Measurements from ENCODE around the gene BMPR1A. TPM values are rescaled to one million over a fixed set of nuclear protein-coding genes. Genes with fewer than 3 reads are reported as not detected.

Gene BMPR1A
- polyA plus RNA-seq, 1 donor (not counting 4 experiments of a cell fraction or from before 2014, with no cell fraction given), result 22.2 TPM

- TF ChIP-seq EZH2 (IDR thresholded peaks at IDR 0.05; ENCODE audit: low read length) (no peak), CTCF (optimal IDR thresholded peaks at IDR 0.05 in 1 of 3, IDR thresholded peaks at IDR 0.05 in 1 of 3, conservative IDR thresholded peaks at IDR 0.05 in 1 of 3; ENCODE audit: extremely low read depth in 1 of 3, insufficient read depth in 2 of 3, low read length in 3 of 3) (no peak)
- Histone ChIP-seq H3K79me2 (ENCODE audit: control insufficient read depth, insufficient read depth, low read length) (no peaks in the 10 kb centered on the region), H3K9me3 (ENCODE audit: control insufficient read depth, low read depth, low read length) (no peaks in the 10 kb centered on the region), H3K4me2 (ENCODE audit: control insufficient read depth, extremely low read depth, insufficient read depth, low read depth, low read length) (no peak overlapping the region), H3K36me3 (ENCODE audit: control insufficient read depth in 2 of 2, extremely low read depth in 1 of 2, insufficient read depth in 2 of 2, low read length in 2 of 2) (peaks cover 0 to 5% of the 10 kb centered on the region in 2 experiments), H3K4me1 (ENCODE audit: control insufficient read depth, extremely low read depth, insufficient read depth, low read length) (no peaks in the 10 kb centered on the region), H3K9ac (ENCODE audit: control insufficient read depth, extremely low read depth, insufficient read depth, low read length) (no peak overlapping the region), H4K20me1 (ENCODE audit: control insufficient read depth, extremely low read depth, insufficient read depth, low read length) (no peaks in the 10 kb centered on the region), H3K27ac (ENCODE audit: control insufficient read depth, insufficient read depth, low read length) (no peak overlapping the region), H2AFZ (ENCODE audit: control insufficient read depth, low read length) (no peak overlapping the region), H3K9me1 (ENCODE audit: control insufficient read depth, extremely low read depth, insufficient read depth, low read length) (no peaks in the 10 kb centered on the region), H3K27me3 (ENCODE audit: control insufficient read depth, extremely low read depth, insufficient read depth, low read length) (no peaks in the 10 kb centered on the region), H3K4me3 (ENCODE audit: control insufficient read depth in 2 of 3, extremely low read depth in 1 of 3, insufficient read depth in 2 of 3, low read depth in 1 of 3, low read length in 3 of 3) (no peak overlapping the region)
- dilution Hi-C loops (cut with MboI; ENCODE audit: extremely low pct_ligation_motif_present, low sequenced_read_pairs), result no loop called here
- DNase-seq (ENCODE audit: low read depth, low spot score) (no peak), FAIRE-seq (no peak)
These were observed 188.5 kb downstream of the BMPR1A start for GRCh38 chr10:86944907-86945306.

DNA sequence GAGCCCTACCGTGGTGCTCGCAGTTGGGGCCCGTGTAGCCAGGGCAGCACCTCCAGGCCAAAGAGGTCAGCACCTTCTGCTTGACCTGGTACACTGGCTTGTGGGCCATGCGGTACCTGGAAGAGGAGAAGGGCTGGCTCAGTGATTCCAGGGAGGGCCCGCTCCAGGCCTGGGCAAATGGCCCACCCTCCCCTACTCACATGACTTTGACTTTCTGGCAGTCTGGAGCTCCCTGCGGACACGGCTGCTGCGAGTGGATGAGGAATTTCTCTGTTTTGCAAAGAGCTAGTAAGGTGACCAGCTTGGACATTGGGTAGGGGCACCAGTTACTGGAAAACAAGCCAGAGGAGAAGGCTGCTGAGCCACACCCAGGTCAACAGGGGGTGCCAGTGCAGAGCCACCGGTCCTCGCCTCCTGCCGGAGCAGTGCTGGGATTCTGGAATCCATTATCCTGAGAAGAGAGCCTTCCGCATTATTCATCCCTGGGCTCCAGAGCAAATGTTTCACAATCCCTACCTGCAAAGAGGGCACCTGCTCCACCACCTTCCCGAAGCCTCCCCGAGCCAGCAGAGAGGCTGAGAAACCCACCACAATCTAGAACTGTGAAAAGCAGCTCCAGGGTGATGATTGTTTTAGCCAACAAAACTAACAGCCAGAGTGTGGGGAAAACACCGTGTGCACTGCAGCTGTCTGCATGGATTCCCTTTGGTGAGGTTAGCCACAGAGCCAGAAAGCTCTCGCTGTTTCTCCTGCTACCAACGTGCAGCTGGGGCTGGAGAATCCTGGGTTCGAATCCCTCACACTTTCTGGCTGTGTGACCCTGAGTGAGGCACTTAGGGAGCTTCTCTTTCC lies 189.2 kb downstream of the BMPR1A start:
- no peak for DNase-seq (ENCODE audit: low read depth, low spot score)
- dilution Hi-C loops (cut with MboI; ENCODE audit: extremely low pct_ligation_motif_present, low sequenced_read_pairs), result no loop called here

More for the DNA sequence above, 189.2 kb downstream of the BMPR1A start:
- H2AFZ ChIP-seq (ENCODE audit: control insufficient read depth, low read length), result no peak overlapping the region
- H3K27me3 ChIP-seq (ENCODE audit: control insufficient read depth, extremely low read depth, insufficient read depth, low read length), result no peaks in the 10 kb centered on the region
- H3K9ac ChIP-seq (ENCODE audit: control insufficient read depth, extremely low read depth, insufficient read depth, low read length), result no peak overlapping the region
- H3K27ac ChIP-seq (ENCODE audit: control insufficient read depth, insufficient read depth, low read length), result no peak overlapping the region
- no peak for FAIRE-seq
- H3K9me3 ChIP-seq (ENCODE audit: control insufficient read depth, low read depth, low read length), result no peaks in the 10 kb centered on the region
- no peaks in the 10 kb centered on the region for H4K20me1 ChIP-seq (ENCODE audit: control insufficient read depth, extremely low read depth, insufficient read depth, low read length)
- H3K9me1 ChIP-seq (ENCODE audit: control insufficient read depth, extremely low read depth, insufficient read depth, low read length), result no peaks in the 10 kb centered on the region
- TF ChIP-seq EZH2 (IDR thresholded peaks at IDR 0.05; ENCODE audit: low read length) (no peak), CTCF (optimal IDR thresholded peaks at IDR 0.05 in 1 of 3, IDR thresholded peaks at IDR 0.05 in 1 of 3, conservative IDR thresholded peaks at IDR 0.05 in 1 of 3; ENCODE audit: extremely low read depth in 1 of 3, insufficient read depth in 2 of 3, low read length in 3 of 3) (peak in 1 of 3 experiments; percentile 18)
- H3K36me3 ChIP-seq (ENCODE audit: control insufficient read depth in 2 of 2, extremely low read depth in 1 of 2, insufficient read depth in 2 of 2, low read length in 2 of 2), result peaks cover 0 to 4% of the 10 kb centered on the region in 2 experiments
- H3K4me2 ChIP-seq (ENCODE audit: control insufficient read depth, extremely low read depth, insufficient read depth, low read depth, low read length), result no peak overlapping the region
- H3K4me3 ChIP-seq (ENCODE audit: control insufficient read depth in 2 of 3, extremely low read depth in 1 of 3, insufficient read depth in 2 of 3, low read depth in 1 of 3, low read length in 3 of 3), result no peak overlapping the region
- H3K79me2 ChIP-seq (ENCODE audit: control insufficient read depth, insufficient read depth, low read length), result no peaks in the 10 kb centered on the region
- no peaks in the 10 kb centered on the region for H3K4me1 ChIP-seq (ENCODE audit: control insufficient read depth, extremely low read depth, insufficient read depth, low read length)
